NCI-H526 (cell line): ENCODE results near the gene PRDM4.
"Not testable (repeated sequence)": the region's sequence is repeated elsewhere in the genome, so short reads cannot be mapped to it uniquely, and the experiment has no call there.

Experiments
- DNase-seq, 2 experiments: peaks; one replicate each; lab custom pipeline; 2025; lab: John Stamatoyannopoulos, UW

Gene PRDM4

DNA sequence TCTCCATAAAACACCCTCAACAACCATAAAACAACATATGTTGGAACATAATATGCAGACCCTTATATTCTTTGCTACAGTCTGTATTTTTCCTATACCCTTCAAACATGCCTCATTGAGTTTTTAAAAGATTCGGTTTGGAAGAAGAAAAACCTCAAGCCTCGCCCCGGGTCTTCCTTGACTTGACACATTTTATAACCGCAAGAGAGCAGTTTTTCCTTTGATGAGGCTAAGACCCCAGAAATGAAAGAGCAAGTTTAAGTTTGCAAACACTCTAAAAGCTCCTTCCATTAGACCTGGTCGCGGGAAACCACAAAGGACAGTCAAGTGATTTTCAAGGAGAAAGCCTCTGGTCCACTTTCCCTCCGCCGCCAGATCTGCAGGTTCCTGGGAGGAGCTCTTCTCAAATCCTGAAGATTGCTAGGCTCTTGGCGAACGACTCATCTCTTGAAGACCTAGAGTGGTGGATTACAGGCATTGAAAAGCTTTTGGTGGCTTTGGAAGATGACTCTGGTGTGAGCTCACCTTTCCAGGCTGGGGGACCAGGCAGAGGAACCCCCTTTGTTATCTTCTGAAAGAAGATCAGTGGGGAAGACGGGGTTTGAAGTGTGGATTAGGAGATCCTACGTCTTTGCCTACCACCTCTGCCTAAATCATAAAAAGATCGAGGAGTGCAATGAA, 13.6 kb upstream of the PRDM4 start, which contains the start of gene ASCL4:
TSS of gene ASCL4 (plus strand) at position 356 of the 681 bp plus-strand sequence. CDS start 515 bp downstream, outside the sequence.
- no peak for DNase-seq

- no peak for DNase-seq
Observed at GRCh38 chr12:107767466-107767865, 6.5 kb upstream of the PRDM4 start.

GRCh38 chr12:107765316-107765715, 4.4 kb upstream of the PRDM4 start:
- DNase-seq = no peak

DNA sequence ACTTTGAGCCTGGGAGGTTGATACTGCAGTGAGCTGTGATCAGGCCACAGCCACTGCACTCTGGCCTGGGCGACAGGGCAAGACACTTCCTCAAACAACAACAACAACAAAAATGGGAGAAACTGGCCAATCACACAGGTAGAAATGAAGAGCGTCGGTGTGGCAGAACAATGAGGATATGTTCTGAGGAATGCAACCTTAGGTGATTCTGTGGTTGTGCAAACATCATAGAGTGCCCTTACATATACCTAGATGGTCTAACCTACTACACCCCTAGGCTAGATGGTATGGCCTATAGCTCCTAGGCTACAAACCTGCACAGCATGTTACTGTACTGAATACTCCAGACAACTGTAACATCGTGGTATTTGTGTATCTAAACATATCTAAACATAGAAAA, 3.7 kb upstream of the PRDM4 start:
- DNase-seq = no peak

DNA sequence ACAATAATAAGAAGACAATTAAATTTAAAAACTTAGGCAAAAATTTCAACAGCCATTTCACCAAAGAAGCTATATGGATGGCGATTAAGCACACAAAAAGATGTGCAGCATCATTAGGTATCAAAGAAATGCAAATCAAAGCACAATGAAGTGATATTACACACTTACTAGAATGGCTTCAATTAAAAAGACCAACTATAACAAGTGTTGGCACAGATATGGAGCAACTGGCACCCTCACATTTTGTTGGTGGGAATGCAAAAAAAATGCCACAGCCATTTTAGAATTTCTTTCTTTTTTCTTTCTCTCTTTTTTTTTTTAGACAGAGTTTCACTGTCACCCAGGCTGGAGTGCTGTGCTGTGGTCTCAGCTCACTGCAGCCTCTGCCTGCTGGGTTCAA, 1.9 kb upstream of the PRDM4 start:
- no peak for DNase-seq

DNA sequence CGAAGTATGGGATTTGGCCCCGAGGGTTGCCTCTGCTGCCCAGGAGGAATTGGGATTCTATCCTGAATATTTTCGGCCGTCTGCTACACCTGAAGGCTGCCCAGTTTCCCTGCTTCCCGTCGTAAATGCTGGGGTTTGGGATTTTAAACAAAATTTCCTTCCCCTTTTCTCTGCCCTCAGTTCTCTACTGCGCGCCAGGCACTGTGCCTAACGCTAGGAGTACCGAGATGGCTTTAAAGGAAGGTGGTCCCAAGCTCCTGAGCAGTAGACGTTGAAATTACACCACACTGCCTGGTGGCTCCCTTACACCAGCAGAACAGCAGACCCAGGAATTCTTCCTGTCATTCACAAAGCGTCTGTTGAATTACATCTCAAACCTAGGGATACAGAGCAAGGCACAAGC, 566 bp upstream of the PRDM4 start:
- DNase-seq = peak in 1 of 2 experiments; percentile 41

- DNase-seq = peak; percentile 6 to 23
Observed at GRCh38 chr12:107760207-107760808, 629 bp downstream of the PRDM4 start.

- peak in 1 of 2 experiments; percentile 17 for DNase-seq
Observed at GRCh38 chr12:107759410-107759809, 1.5 kb downstream of the PRDM4 start.

- DNase-seq = no peak
Observed at GRCh38 chr12:107749083-107749482, 11.9 kb downstream of the PRDM4 start.

GRCh38 chr12:107748472-107748871, 12.5 kb downstream of the PRDM4 start:
- no peak for DNase-seq

DNA sequence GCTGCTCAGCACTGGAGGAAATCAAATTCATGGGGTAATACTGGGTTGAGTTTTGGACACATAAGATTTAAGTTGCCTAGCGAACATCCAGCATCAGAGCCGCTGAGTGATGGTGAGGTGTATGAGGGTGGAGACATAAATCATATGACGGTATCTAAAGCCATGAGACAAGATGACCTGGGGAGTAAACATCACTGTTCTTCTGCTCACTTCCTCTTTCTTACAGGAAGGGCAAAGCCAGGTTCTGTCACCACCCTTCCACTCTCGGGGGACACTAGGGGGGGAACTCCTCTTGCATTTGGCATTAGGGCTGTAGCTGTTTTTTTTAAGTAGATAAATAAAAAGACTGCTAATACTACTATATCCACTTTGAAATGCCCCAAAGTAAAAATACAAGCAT, 24.0 kb downstream of the PRDM4 start:
- no peak for DNase-seq

DNA sequence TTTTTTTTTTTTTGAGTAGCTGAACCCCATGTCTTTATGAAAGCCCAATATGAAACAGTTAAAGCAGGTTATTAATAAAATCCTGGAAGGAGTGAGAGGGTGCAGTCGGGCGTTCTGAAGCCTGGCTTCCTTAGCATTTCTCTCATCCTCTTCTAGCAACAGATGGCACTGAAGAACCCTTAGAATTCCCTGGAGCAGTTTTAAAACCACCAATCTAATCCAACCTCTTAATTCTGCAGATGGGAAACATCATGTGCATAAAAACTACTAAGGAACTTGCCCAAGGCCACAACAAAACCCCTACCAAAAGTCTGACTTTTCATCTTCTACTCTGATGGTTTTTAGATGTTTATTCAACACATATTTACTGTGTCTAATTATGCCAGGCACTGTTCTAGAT, 25.2 kb downstream of the PRDM4 start:
- no peak for DNase-seq

DNA sequence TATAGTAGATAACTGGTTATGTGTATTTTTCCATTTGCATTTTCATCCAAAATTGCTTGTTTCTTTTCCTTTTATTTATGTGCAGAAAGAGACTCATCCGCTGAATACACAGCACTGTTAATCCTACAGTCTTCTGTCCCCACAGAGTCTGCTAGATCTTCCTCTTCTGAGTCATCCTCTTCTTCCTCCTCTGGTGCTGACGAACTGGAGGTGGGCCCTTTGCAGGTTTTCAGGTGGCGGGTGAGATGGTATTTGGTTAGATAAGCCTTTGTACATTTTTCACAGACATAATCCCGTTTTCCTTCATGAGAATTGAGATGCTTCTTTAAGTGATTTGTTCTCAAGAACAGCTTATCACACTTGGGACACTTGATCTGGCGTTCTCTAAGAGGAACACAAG, 26.8 kb downstream of the PRDM4 start:
- DNase-seq = no peak

- no peak for DNase-seq
Observed at GRCh38 chr12:107732365-107732764, 28.6 kb downstream of the PRDM4 start.

- no peak for DNase-seq
Observed at GRCh38 chr12:107731366-107731765, 29.6 kb downstream of the PRDM4 start.

- DNase-seq = no peak
Observed at GRCh38 chr12:107730618-107731341, 30.2 kb downstream of the PRDM4 start.

DNA sequence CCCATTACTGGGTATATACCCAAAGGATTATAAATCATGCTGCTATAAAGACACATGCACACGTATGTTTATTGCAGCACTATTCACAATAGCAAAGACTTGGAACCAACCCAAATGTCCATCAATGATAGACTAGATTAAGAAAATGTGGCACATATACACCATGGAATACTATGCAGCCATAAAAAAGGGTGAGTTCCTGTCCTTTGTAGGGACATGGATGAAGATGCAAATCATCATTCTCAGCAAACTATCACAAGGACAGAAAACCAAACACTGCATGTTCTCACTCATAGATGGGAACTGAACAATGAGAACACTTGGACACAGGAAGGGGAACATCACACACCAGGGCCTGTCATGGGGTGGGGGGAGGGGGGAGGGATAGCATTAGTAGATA, 33.2 kb downstream of the PRDM4 start:
- not testable (repeated sequence) for DNase-seq

DNA sequence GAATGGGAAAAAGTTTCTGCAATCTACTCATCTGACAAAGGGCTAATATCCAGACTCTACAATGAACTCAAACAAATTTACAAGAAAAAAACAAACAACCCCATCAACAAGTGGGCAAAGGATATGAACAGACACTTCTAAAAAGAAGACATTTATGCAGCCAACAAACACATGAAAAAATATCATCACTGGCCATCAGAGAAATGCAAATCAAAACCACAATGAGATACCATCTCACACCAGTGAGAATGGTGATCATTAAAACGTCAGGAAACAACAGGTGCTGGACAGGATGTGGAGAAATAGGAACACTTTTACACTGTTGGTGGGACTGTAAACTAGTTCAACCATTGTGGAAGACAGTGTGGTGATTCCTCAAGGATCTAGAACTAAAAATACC, 33.6 kb downstream of the PRDM4 start:
- DNase-seq = peak in 1 of 2 experiments; percentile 1

GRCh38 chr12:107718606-107719005, 42.3 kb downstream of the PRDM4 start:
- DNase-seq = no peak

GRCh38 chr12:107715780-107716179, 45.2 kb downstream of the PRDM4 start:
- no peak for DNase-seq

- not testable (repeated sequence) for DNase-seq
Observed at GRCh38 chr12:107705522-107705921, 55.4 kb downstream of the PRDM4 start.

- no peak for DNase-seq
Observed at GRCh38 chr12:107704041-107704440, 56.9 kb downstream of the PRDM4 start.

DNA sequence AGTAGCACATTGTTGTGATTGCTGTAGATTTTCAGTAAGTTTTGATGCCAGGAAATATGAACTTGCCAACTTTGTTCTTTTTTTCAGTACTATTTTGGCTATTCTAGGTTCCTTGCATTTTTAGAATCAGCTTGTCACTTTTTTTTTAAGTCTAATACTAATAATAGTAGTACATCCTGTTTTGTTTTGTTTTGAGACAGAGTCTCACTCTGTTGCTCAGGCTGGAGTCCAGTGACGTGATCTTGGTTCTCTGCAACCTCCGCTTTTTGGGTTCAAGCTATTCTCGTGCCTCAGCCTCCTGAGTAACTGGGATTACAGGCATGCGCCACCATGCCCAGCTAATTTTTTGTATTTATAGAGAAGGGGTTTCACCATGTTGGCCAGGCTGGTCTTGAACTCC, 58.8 kb downstream of the PRDM4 start:
- DNase-seq = no peak
